PC-3 (cell line): ENCODE results near the gene YAP1. TPM values are rescaled to one million over a fixed set of nuclear protein-coding genes. Genes with fewer than 3 reads are reported as not detected.

Experiments used
- ATAC-seq: fragments of 200-7000 bp; cut with Tn5 transposase; 2 replicates; pipeline ENCODE4 v1.9.1; 2020; ENCODE audit warnings: mild to moderate bottlenecking, moderate library complexity
- BruUV-seq: library from RNA; stranded (reverse); fragments of 400-500 nt; replicated peaks from 2 replicates; lab custom pipeline; 2021; lab: Mats Ljungman, UMichigan
- CTCF ChIA-PET: fragments of 300-600 bp; sonication (Branson Sonifier 250); formaldehyde crosslinking; loops from one replicate; lab custom pipeline; 2022; ENCODE audit warnings: antibody characterized with exemption; lab: Charles Lee
- POLR2A ChIA-PET: fragments of 300-600 bp; sonication (Branson Sonifier 250); formaldehyde crosslinking; loops from one replicate; lab custom pipeline; 2022; ENCODE audit warnings: antibody characterized with exemption; ENCODE audit not compliant: unreplicated experiment; lab: Charles Lee
- DNase-seq: peaks from one replicate; pipeline ENCODE4 v3.0.0-alpha.2; 2015
- H2AFZ ChIP-seq: fragments of 300-600 bp; sonication (generic); 2 replicates; pipeline ENCODE4 v1.6.0; 2016; ENCODE audit warnings: antibody characterized with exemption, low read length
- H3F3A ChIP-seq: fragments of 300-600 bp; sonication (generic); one replicate; pipeline ENCODE4 v1.6.0; 2017; ENCODE audit warnings: antibody characterized with exemption, low read length, control low read depth, mild to moderate bottlenecking; ENCODE audit not compliant: unreplicated experiment
- H3K27ac ChIP-seq: fragments of 300-600 bp; sonication (generic); 2 replicates; pipeline ENCODE4 v1.5.1; 2016; ENCODE audit warnings: mild to moderate bottlenecking, low read length
- H3K27me3 ChIP-seq: fragments of 300-600 bp; sonication (generic); 2 replicates; pipeline ENCODE4 v1.6.1; 2016; ENCODE audit warnings: low read length, mixed read lengths
- H3K36me3 ChIP-seq: fragments of 300-600 bp; sonication (generic); 2 replicates; pipeline ENCODE4 v1.6.1; 2016; ENCODE audit warnings: low read depth, mixed run types, low read length, mixed read lengths
- H3K4me1 ChIP-seq: fragments of 300-600 bp; sonication (generic); 2 replicates; pipeline ENCODE4 v1.5.1; 2016; ENCODE audit warnings: low read length; ENCODE audit not compliant: insufficient read depth
- H3K4me2 ChIP-seq: fragments of 300-600 bp; sonication (generic); 2 replicates; pipeline ENCODE4 v1.6.0; 2016; ENCODE audit warnings: low read length
- H3K4me3 ChIP-seq: fragments of 300-600 bp; sonication (generic); 2 replicates; pipeline ENCODE4 v1.5.1; 2016; ENCODE audit warnings: mild to moderate bottlenecking, low read length, mixed read lengths
- H3K79me2 ChIP-seq: fragments of 300-600 bp; sonication (generic); 2 replicates; pipeline ENCODE4 v1.6.1; 2017; ENCODE audit warnings: low read length, mixed read lengths
- H3K9ac ChIP-seq: fragments of 300-600 bp; sonication (generic); 2 replicates; pipeline ENCODE4 v1.6.0; 2016; ENCODE audit warnings: mild to moderate bottlenecking, low read length
- H3K9me2 ChIP-seq: fragments of 300-600 bp; sonication (generic); replicated peaks from 2 replicates; pipeline ENCODE4 v1.6.1; 2016; ENCODE audit warnings: mixed run types, low read length, mixed read lengths
- H3K9me3 ChIP-seq: fragments of 300-600 bp; sonication (generic); 2 replicates; pipeline ENCODE4 v1.6.1; 2016; ENCODE audit warnings: low read length, mixed read lengths
- H4K20me1 ChIP-seq: fragments of 300-600 bp; sonication (generic); 2 replicates; pipeline ENCODE4 v1.6.1; 2016; ENCODE audit warnings: low read length, mixed read lengths
- EZH2 ChIP-seq: fragments of 300-600 bp; sonication (generic); IDR thresholded peaks from one replicate; pipeline ENCODE4 v1.6.1; 2017; ENCODE audit warnings: antibody characterized with exemption, mild to moderate bottlenecking, low read length; ENCODE audit not compliant: unreplicated experiment
- EZH2phosphoT487 ChIP-seq: fragments of 300-600 bp; sonication (generic); IDR thresholded peaks from 2 replicates; pipeline ENCODE4 v1.6.1; 2018; ENCODE audit warnings: mild to moderate bottlenecking, antibody characterized with exemption, low read length, borderline replicate concordance
- intact Hi-C: fragments of 100-400 bp; cut with micrococcal nuclease; formaldehyde crosslinking; loops from 2 replicates; pipeline ENCODE4 v1.9.0; 2023
- total RNA-seq: library from RNA; depleted of rRNA; stranded (reverse); fragments of >200 nt; gene quantifications from 2 replicates; pipeline ENCODE4 v1.2.3, GENCODE V29; 2014
- TF ChIP-seq, protein P1 (sequence below): fragments of 300-600 bp; sonication (generic); conservative IDR thresholded peaks from 2 replicates; pipeline ENCODE4 v1.5.1; 2017; ENCODE audit warnings: antibody characterized with exemption, low read depth, mild to moderate bottlenecking, low read length

YAP1 gene
- total RNA-seq, 1 experiment from 2014 or later: 104 TPM

DNA sequence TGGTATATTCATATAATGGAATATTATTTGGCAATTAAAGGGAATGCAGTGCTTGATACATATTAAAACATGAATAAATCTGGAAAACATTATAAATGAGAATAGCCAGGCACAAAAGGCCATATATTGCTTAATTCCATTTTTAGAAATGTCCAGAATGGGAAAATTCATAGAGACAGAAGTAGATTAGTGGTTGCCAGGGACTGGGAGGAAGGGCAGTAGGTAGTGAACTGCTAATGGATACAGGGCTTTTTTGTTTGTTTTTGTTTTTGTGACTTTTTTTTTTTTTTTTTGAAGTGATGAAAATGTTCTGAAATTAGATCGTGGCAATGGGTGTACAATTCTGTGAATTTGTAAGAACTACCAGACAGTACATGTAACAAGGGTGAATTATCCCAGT lies 86.1 kb downstream of the YAP1 start:
- no peaks in the 10 kb centered on the region for H3K79me2 ChIP-seq
- CTCF ChIA-PET: no interaction called here
- H3K4me1 ChIP-seq: 0 out of 2 replicates have a peak, but pooled peaks cover 8% of the 10 kb centered on the region
- TF ChIP-seq EZH2phosphoT487: no peak
- no peak for TF ChIP-seq EZH2
- TF ChIP-seq, protein P1, sequence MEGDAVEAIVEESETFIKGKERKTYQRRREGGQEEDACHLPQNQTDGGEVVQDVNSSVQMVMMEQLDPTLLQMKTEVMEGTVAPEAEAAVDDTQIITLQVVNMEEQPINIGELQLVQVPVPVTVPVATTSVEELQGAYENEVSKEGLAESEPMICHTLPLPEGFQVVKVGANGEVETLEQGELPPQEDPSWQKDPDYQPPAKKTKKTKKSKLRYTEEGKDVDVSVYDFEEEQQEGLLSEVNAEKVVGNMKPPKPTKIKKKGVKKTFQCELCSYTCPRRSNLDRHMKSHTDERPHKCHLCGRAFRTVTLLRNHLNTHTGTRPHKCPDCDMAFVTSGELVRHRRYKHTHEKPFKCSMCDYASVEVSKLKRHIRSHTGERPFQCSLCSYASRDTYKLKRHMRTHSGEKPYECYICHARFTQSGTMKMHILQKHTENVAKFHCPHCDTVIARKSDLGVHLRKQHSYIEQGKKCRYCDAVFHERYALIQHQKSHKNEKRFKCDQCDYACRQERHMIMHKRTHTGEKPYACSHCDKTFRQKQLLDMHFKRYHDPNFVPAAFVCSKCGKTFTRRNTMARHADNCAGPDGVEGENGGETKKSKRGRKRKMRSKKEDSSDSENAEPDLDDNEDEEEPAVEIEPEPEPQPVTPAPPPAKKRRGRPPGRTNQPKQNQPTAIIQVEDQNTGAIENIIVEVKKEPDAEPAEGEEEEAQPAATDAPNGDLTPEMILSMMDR: no peak
- no peaks in the 10 kb centered on the region for H3K27me3 ChIP-seq
- BruUV-seq: no TSS peak
- intact Hi-C loops: no loop called here
- no peak overlapping the region for H2AFZ ChIP-seq
- no peak for ATAC-seq
- DNase-seq: no peak
- H3K9ac ChIP-seq: no peak overlapping the region
- H3K4me2 ChIP-seq: no peak overlapping the region
- H4K20me1 ChIP-seq: no peaks in the 10 kb centered on the region
- no peaks in the 10 kb centered on the region for H3F3A ChIP-seq
- peaks cover 15% of the 10 kb centered on the region for H3K36me3 ChIP-seq
- no peak overlapping the region for H3K27ac ChIP-seq
- H3K4me3 ChIP-seq: no peak overlapping the region
- H3K9me2 ChIP-seq: no peaks in the 10 kb centered on the region
- no peaks in the 10 kb centered on the region for H3K9me3 ChIP-seq
- POLR2A ChIA-PET: no interaction called here

GRCh38 chr11:102196816-102197215 lies 86.6 kb downstream of the YAP1 start:
- intact Hi-C loops: no loop called here
- no peaks in the 10 kb centered on the region for H3F3A ChIP-seq
- POLR2A ChIA-PET: no interaction called here
- H3K27me3 ChIP-seq: no peaks in the 10 kb centered on the region
- H2AFZ ChIP-seq: no peak overlapping the region
- H3K4me3 ChIP-seq: no peak overlapping the region
- H3K9me3 ChIP-seq: no peaks in the 10 kb centered on the region
- 0 out of 2 replicates have a peak, but pooled peaks cover 8% of the 10 kb centered on the region for H3K4me1 ChIP-seq
- CTCF ChIA-PET: interaction anchor here (0.5 kb wide), 1 partner anchor 83 kb away, joined by 3 read pairs; no protein-coding TSS in a partner anchor
- no peaks in the 10 kb centered on the region for H4K20me1 ChIP-seq
- TF ChIP-seq, protein P1: no peak
- TF ChIP-seq EZH2: no peak
- no peak for TF ChIP-seq EZH2phosphoT487
- H3K36me3 ChIP-seq: peaks cover 15% of the 10 kb centered on the region
- H3K4me2 ChIP-seq: no peak overlapping the region
- H3K27ac ChIP-seq: no peak overlapping the region
- H3K9ac ChIP-seq: no peak overlapping the region
- no peaks in the 10 kb centered on the region for H3K79me2 ChIP-seq
- H3K9me2 ChIP-seq: no peaks in the 10 kb centered on the region
- ATAC-seq (no peak; the same call in 1 of the 2 replicates), DNase-seq (no peak)
- BruUV-seq: no TSS peak

- Histone ChIP-seq H3K4me3 (no peak overlapping the region), H3K27me3 (no peaks in the 10 kb centered on the region), H3K4me2 (no peak overlapping the region), H3K4me1 (0 out of 2 replicates have a peak, but pooled peaks cover 8% of the 10 kb centered on the region), H3K9me3 (no peaks in the 10 kb centered on the region), H3K36me3 (peaks cover 15% of the 10 kb centered on the region), H3K27ac (no peak overlapping the region), H3K9me2 (no peaks in the 10 kb centered on the region), H4K20me1 (no peaks in the 10 kb centered on the region), H3F3A (no peaks in the 10 kb centered on the region), H3K9ac (no peak overlapping the region), H2AFZ (no peak overlapping the region), H3K79me2 (no peaks in the 10 kb centered on the region)
- no peak for TF ChIP-seq EZH2
- TF ChIP-seq EZH2phosphoT487: no peak
- TF ChIP-seq, protein P1: no peak
- CTCF ChIA-PET: no interaction called here
- no peak for DNase-seq
- intact Hi-C loops: no loop called here
- BruUV-seq: no TSS peak
- no peak for ATAC-seq
- POLR2A ChIA-PET: no interaction called here
These were observed 87.5 kb downstream of the YAP1 start for GRCh38 chr11:102197670-102198139.
